Measurements from ENCODE around the gene ZMYND8.

- no peak for TF ChIP-seq EZH2 (IDR thresholded peaks at IDR 0.05; ENCODE audit: low read length, missing control alignments)
- no peak for TF ChIP-seq CTCF (conservative IDR thresholded peaks at IDR 0.05 in 1 of 2, IDR thresholded peaks at IDR 0.05 in 1 of 2; ENCODE audit: low read depth in 1 of 2, low read length in 2 of 2)
Observed at GRCh38 chr20:47231382-47232039, 125.0 kb downstream of the ZMYND8 start.
